ENCODE data around the gene GPLD1. TPM values are rescaled to one million over a fixed set of nuclear protein-coding genes. Genes with fewer than 3 reads are reported as not detected.

GPLD1 gene
- total and polyA plus RNA-seq, 9 of the 15 experiments (the other 6 are each of a cell fraction or from before 2014, with no cell fraction given) = 0.11 to 1.3 (median 0.82) TPM

DNA sequence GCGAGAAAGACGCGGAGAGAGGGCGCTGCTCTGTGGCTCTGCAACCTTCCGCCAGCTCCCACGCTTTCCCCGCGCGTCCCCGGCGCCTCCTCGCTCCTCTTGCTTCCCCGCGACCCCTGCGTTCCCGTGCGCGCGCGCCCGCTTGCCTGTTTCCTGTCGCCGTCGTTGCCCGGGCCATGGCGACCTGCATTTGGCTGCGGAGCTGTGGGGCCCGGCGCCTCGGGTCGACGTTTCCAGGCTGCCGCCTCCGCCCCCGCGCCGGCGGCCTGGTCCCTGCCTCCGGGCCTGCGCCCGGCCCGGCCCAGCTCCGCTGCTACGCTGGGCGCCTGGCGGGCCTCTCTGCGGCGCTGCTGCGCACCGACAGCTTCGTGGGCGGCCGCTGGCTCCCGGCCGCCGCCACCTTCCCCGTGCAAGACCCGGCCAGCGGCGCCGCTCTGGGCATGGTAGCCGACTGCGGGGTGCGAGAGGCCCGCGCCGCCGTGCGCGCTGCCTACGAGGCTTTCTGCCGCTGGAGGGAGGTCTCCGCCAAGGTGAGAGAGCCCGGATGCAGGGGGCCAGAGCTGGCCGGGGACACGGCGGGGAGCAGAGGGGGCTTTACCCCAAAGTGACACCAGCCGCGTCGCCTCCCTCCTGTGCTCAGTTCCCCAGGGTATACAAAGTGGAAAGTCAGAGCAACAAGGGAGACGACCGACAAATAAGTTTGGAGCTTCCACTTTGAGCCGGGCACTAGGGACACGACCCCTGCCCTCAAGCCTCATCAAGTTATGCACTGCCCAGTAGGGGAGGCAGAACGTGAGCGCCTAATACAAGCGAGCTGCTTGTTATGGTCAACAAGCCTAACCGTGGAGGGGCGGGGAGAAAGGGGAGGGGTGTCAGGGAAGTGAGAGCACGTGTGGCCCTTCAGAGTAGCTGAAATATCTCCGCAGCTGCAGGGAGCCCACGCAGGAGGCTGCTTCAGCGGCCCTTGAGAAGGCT lies 5.7 kb upstream of the GPLD1 start, which contains the start of gene ALDH5A1 (continued):
- no peak for TF ChIP-seq ZKSCAN8 (CRISPR knock-in tag; IDR thresholded peaks at IDR 0.05)
- no peak for TF ChIP-seq ELF1 (tag; IDR thresholded peaks at IDR 0.05)
- TF ChIP-seq, protein P1, sequence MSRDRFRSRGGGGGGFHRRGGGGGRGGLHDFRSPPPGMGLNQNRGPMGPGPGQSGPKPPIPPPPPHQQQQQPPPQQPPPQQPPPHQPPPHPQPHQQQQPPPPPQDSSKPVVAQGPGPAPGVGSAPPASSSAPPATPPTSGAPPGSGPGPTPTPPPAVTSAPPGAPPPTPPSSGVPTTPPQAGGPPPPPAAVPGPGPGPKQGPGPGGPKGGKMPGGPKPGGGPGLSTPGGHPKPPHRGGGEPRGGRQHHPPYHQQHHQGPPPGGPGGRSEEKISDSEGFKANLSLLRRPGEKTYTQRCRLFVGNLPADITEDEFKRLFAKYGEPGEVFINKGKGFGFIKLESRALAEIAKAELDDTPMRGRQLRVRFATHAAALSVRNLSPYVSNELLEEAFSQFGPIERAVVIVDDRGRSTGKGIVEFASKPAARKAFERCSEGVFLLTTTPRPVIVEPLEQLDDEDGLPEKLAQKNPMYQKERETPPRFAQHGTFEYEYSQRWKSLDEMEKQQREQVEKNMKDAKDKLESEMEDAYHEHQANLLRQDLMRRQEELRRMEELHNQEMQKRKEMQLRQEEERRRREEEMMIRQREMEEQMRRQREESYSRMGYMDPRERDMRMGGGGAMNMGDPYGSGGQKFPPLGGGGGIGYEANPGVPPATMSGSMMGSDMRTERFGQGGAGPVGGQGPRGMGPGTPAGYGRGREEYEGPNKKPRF (IDR thresholded peaks at IDR 0.05; ENCODE audit: low read depth, low read length) = no peak
- TF ChIP-seq TEAD4 (IDR thresholded peaks at IDR 0.05; ENCODE audit: low read length) = no peak; the same call in 1 of the 2 replicates
- TF ChIP-seq TEAD4 (CRISPR knock-in tag; IDR thresholded peaks at IDR 0.05; ENCODE audit: borderline replicate concordance) = no peak
- TF ChIP-seq ZKSCAN3 (CRISPR knock-in tag; IDR thresholded peaks at IDR 0.05) = no peak
- TF ChIP-seq ZBTB17 (CRISPR knock-in tag; IDR thresholded peaks at IDR 0.05) = 0 out of 2 replicates have a peak, but pooled peaks have one; percentile 43
- no peak for TF ChIP-seq CHD2 (IDR thresholded peaks at IDR 0.05; ENCODE audit: low read depth, low read length)
- TF ChIP-seq, protein P2, sequence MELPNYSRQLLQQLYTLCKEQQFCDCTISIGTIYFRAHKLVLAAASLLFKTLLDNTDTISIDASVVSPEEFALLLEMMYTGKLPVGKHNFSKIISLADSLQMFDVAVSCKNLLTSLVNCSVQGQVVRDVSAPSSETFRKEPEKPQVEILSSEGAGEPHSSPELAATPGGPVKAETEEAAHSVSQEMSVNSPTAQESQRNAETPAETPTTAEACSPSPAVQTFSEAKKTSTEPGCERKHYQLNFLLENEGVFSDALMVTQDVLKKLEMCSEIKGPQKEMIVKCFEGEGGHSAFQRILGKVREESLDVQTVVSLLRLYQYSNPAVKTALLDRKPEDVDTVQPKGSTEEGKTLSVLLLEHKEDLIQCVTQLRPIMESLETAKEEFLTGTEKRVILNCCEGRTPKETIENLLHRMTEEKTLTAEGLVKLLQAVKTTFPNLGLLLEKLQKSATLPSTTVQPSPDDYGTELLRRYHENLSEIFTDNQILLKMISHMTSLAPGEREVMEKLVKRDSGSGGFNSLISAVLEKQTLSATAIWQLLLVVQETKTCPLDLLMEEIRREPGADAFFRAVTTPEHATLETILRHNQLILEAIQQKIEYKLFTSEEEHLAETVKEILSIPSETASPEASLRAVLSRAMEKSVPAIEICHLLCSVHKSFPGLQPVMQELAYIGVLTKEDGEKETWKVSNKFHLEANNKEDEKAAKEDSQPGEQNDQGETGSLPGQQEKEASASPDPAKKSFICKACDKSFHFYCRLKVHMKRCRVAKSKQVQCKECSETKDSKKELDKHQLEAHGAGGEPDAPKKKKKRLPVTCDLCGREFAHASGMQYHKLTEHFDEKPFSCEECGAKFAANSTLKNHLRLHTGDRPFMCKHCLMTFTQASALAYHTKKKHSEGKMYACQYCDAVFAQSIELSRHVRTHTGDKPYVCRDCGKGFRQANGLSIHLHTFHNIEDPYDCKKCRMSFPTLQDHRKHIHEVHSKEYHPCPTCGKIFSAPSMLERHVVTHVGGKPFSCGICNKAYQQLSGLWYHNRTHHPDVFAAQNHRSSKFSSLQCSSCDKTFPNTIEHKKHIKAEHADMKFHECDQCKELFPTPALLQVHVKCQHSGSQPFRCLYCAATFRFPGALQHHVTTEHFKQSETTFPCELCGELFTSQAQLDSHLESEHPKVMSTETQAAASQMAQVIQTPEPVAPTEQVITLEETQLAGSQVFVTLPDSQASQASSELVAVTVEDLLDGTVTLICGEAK (IDR thresholded peaks at IDR 0.05) = no peak
- TF ChIP-seq, protein P2 (CRISPR knock-in tag; IDR thresholded peaks at IDR 0.05) = no peak
- no peak for TF ChIP-seq ZFP36 (IDR thresholded peaks at IDR 0.05; ENCODE audit: low read depth, low read length, partially characterized antibody)
- peak; percentile 63 for TF ChIP-seq HNRNPLL (IDR thresholded peaks at IDR 0.05; ENCODE audit: low read depth, low read length, poor library complexity, severe bottlenecking)
- TF ChIP-seq NR2C1 (IDR thresholded peaks at IDR 0.05) = no peak
- peak; percentile 40; the same call in 1 of the 2 replicates for TF ChIP-seq NR2C1 (tag; IDR thresholded peaks at IDR 0.05)
- no peak for TF ChIP-seq POLR2H (tag; IDR thresholded peaks at IDR 0.05; ENCODE audit: low read depth)
- TF ChIP-seq ZNF707 (CRISPR knock-in tag; conservative IDR thresholded peaks at IDR 0.05) = no peak
- no peak for TF ChIP-seq SMAD3 (CRISPR knock-in tag; conservative IDR thresholded peaks at IDR 0.05)
